ENCODE measurements around the gene QSOX1. TPM values are rescaled to one million over a fixed set of nuclear protein-coding genes. Genes with fewer than 3 reads are reported as not detected.
A peak's percentile ranks its signal among the peaks of the same experiment; 100 is the strongest.

QSOX1 gene
- total RNA-seq, 4 donors from 2014 or later: 34.9 to 72.3 (median 51.5) TPM

DNA sequence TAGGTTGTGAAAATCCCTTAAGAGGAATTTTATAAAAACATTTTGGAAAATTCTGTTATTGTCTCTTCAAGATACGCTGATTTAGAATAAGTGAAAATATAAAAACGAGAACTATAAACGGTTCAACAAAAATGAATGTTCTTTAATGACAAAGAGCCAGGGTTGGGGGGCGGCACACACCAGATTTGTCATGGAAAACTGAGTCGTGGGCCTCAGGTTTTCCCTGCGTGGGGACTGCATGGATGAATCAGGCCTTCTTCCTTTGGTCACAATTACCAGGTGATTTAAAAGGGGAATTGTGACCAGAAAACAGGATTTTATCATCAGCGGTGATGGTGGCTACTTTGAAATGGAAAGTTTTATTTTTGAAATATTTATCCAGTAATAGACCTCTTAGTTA is 84.0 kb downstream of the QSOX1 start:
- TF ChIP-seq, protein P1, sequence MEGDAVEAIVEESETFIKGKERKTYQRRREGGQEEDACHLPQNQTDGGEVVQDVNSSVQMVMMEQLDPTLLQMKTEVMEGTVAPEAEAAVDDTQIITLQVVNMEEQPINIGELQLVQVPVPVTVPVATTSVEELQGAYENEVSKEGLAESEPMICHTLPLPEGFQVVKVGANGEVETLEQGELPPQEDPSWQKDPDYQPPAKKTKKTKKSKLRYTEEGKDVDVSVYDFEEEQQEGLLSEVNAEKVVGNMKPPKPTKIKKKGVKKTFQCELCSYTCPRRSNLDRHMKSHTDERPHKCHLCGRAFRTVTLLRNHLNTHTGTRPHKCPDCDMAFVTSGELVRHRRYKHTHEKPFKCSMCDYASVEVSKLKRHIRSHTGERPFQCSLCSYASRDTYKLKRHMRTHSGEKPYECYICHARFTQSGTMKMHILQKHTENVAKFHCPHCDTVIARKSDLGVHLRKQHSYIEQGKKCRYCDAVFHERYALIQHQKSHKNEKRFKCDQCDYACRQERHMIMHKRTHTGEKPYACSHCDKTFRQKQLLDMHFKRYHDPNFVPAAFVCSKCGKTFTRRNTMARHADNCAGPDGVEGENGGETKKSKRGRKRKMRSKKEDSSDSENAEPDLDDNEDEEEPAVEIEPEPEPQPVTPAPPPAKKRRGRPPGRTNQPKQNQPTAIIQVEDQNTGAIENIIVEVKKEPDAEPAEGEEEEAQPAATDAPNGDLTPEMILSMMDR (IDR thresholded peaks at IDR 0.05): no peak
- no peak for TF ChIP-seq POLR2A (IDR thresholded peaks at IDR 0.05)
- H3K9me3 ChIP-seq: no peaks in the 10 kb centered on the region
- H3K27ac ChIP-seq: no peak overlapping the region
- H3K36me3 ChIP-seq: no peaks in the 10 kb centered on the region
- H3K4me1 ChIP-seq: peaks cover 0 to 24% (median 6%) of the 10 kb centered on the region in 4 donors
- no peak for DNase-seq
- H3K27me3 ChIP-seq: peaks cover 3 to 48% of the 10 kb centered on the region in 2 donors
- H3K4me3 ChIP-seq: no peak overlapping the region

DNA sequence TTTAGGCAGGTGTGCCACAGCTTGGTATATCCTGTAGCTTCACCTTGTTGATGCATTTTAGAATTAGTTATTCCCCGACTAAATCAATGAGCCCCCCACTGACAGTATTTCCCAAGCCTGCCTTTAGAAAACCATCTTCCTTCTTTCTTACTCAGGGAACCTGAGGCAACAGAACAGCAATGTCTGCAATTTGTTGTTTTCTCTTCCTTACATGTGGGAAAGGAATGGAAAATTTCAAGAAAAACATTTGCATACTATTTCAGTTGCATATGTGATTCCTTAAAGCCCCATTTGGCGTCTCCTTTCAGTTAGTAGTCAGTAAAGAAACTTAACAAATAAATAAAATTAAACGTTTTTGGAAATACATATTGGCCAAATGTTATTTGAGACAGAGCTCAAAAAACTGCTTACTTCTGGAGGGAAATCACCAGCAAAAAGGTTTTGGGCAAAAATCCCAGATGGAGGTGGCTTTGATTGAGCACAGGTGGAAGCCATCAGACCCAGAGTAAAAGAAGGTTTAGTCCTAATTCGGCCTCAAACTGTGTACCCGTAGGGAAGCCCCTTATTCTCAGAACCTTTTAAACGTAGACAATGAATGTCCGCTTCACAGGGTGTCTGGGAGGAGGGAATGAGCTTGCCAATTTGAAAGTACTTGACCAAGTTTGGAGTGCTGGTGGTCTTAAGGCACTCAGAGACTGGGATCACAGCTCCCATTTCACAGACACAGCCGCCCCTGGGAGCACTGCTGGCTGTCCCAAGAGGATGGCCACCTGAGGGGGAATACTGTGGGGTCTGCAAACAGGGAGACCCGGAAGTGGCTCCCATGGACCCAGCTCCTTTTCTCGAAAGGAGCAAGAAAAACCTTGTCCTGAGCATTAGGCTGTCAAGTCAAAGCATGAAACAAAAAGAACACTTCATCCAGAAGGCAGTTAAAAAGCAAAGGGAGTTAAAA is 84.8 kb downstream of the QSOX1 start:
- Histone ChIP-seq H3K4me3 (no peak overlapping the region), H3K36me3 (no peaks in the 10 kb centered on the region), H3K9me3 (no peaks in the 10 kb centered on the region), H3K4me1 (peaks cover 0 to 19% (median 6%) of the 10 kb centered on the region in 4 donors), H3K27me3 (peaks cover 3 to 42% of the 10 kb centered on the region in 2 donors), H3K27ac (no peak overlapping the region)
- peak in 1 of 3 donors; percentile 10 for DNase-seq
- TF ChIP-seq, protein P1 (IDR thresholded peaks at IDR 0.05): no peak
- TF ChIP-seq POLR2A (IDR thresholded peaks at IDR 0.05): no peak

DNA sequence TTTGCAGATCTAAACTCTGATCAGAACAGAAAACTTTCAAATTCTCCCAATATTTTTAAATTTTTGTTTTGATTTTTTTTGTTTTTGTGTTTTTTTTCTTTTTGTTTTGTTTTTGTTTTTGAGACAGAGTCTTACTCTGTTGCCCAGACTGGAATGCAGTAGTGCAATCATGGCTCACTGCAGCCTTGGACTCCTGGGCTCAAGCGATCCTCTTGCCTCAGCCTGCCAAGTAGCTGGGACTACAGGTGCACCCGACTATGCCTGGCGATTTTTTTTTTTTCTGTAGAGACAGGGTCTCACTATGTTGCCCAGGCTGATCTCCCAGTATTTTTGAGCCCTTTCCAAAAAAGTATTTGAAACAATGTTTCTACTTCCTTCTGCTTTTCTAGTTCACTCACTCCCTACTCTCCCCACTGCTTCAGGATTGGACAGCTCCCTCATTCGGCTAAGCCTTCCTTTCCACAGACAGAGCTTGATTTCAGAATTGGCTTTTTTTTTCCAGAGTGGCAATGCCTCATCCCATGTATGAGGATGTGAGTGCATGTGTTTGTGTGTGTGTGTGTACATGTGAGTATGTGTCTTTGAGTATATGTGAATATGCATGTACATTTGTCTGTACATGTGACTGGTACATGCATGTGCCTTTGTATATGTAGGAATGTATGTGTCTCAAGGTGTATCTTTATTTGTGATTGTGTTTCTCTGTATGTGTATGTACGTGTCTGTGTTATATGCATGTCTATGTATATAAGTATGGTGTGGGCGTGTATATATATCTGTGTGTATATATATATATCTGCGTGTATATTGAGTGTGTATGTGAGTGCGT is 87.3 kb downstream of the QSOX1 start:
- Histone ChIP-seq H3K4me1 (peaks cover 0 to 5% (median 0%) of the 10 kb centered on the region in 4 donors), H3K27ac (no peak overlapping the region), H3K9me3 (no peaks in the 10 kb centered on the region), H3K27me3 (peaks cover 0 to 18% of the 10 kb centered on the region in 2 donors), H3K36me3 (no peaks in the 10 kb centered on the region), H3K4me3 (no peak overlapping the region)
- TF ChIP-seq, protein P1 (IDR thresholded peaks at IDR 0.05): no peak
- no peak for TF ChIP-seq POLR2A (IDR thresholded peaks at IDR 0.05)
- DNase-seq: peak in 1 of 3 donors; percentile 0

DNA sequence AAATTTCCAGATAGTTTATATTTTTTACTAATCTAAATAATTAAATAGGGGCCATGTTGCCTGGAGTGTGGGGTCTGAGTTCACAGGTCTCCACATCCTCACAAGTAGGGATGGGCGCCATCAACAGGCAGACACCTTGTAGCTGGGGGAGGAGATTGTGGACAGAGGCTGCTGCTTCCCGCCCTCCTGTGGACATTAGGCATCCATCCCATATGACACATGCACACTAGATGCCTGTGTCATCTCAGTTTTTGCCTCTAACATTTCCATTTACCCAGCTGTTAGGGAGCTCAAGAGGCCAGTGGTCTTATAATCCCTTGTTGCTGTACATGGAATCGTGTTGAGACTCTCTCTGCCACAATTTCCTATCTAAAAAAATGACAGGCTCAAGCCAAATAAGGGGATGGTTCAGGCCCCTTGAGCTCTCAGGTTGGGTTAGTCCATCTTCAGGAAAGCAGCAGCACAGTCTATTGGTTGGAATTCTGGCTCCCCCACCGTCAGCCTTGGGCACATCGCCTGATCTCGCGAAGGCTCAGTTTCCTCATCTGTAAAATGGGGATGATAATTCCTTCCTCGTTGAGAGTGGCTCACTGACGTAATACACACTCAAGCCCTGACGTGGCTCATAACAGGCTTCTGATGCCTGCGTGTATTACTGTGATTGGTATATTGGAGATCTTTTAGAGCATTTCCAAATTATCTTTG is 89.0 kb downstream of the QSOX1 start:
- H3K36me3 ChIP-seq: no peaks in the 10 kb centered on the region
- H3K27me3 ChIP-seq: peaks cover 0 to 6% of the 10 kb centered on the region in 2 donors
- H3K4me1 ChIP-seq: peaks cover 0 to 5% (median 0%) of the 10 kb centered on the region in 4 donors
- no peaks in the 10 kb centered on the region for H3K9me3 ChIP-seq
- H3K27ac ChIP-seq: no peak overlapping the region
- TF ChIP-seq, protein P1 (IDR thresholded peaks at IDR 0.05): no peak
- TF ChIP-seq POLR2A (IDR thresholded peaks at IDR 0.05): no peak
- H3K4me3 ChIP-seq: no peak overlapping the region
- DNase-seq: peak in 1 of 3 donors; percentile 7

DNA sequence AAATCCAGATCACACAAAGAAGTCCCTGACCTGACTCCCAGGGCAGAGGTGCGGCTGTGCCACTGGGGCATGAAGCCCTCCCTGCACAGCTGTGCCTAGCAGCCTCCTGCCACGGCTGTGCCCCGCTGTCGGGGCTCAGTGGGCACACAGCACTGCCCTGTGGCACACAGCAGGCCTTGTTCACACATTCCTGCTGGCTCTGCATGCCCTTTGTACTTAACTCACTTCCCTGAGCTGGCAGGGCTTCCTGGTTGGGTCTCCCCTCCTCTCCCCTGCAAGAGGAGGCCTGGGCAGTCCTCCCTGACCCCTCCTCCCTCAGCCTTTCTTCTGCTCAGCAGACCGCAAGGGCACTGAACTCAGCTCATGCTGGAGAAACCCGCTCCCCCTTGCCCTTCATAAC is 90.2 kb downstream of the QSOX1 start:
- no peaks in the 10 kb centered on the region for H3K36me3 ChIP-seq
- H3K4me3 ChIP-seq: no peak overlapping the region
- TF ChIP-seq, protein P1 (IDR thresholded peaks at IDR 0.05): no peak
- TF ChIP-seq POLR2A (IDR thresholded peaks at IDR 0.05): no peak
- peaks cover 0 to 5% (median 0%) of the 10 kb centered on the region in 4 donors for H3K4me1 ChIP-seq
- no peaks in the 10 kb centered on the region for H3K27me3 ChIP-seq
- DNase-seq: peak in 1 of 3 donors; percentile 63
- no peak overlapping the region for H3K27ac ChIP-seq
- no peaks in the 10 kb centered on the region for H3K9me3 ChIP-seq

Measured in Peyer's patch (tissue), 4 donors.